Medulla oblongata (tissue), 1 donor: ENCODE results near the gene GPR158.

ENCODE experiments used
- DNase-seq: peaks from one replicate; pipeline ENCODE4 v3.0.0-alpha.2; 2015; ENCODE audit errors: extremely low spot score

Gene GPR158

DNA sequence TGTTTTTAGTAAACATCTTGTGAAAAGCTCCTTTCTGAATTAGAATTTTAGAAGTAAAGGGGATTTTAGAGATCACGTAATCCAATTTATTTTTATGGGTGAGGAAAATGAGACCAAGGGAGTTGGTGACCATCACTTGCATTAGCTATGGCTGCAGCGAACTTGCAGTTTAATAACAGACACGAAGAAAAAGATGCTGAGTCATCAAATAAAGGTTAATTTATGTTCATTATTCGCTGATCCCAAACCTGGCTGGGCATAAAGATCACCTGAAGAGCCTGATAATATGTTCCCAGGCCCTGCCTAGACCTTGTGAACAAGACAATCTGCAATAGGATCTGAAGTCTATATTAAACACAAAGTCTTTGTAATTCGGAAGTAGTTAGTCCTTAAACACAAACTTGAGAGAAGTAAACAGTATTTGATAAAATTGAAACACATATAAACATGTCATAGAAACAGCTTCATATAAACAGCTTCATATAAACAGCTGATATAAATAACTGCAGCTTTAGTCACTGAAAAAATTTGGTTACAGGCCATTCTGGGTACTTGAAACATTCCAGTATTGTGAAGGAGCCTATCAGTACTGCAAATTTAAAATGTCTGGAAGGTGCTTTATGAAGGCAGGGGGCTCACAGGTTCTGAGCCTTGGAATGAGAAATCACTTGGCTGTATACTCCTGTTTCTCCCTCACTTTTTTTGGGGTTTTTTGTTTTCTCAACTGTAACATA is 16.5 kb downstream of the GPR158 start:
- no peak for DNase-seq

DNA sequence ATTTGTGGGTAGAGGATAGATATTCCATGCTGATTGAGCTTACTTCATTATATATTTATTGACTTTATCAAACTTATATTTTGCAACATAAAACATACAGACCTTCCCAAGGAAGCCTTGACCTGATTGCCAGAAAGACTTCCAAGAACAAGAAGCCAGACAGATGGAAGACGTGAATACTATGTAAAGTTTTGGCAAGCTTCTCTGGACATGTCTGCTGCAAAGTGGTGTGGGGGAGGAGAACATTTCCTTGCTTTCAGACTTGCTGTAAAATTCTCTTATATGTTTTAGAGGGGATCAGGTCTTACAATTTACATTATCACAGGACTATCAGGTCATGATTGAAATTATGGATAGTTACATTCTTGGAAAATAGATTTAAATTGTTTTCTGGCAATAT is 23.4 kb downstream of the GPR158 start:
- DNase-seq = no peak

DNA sequence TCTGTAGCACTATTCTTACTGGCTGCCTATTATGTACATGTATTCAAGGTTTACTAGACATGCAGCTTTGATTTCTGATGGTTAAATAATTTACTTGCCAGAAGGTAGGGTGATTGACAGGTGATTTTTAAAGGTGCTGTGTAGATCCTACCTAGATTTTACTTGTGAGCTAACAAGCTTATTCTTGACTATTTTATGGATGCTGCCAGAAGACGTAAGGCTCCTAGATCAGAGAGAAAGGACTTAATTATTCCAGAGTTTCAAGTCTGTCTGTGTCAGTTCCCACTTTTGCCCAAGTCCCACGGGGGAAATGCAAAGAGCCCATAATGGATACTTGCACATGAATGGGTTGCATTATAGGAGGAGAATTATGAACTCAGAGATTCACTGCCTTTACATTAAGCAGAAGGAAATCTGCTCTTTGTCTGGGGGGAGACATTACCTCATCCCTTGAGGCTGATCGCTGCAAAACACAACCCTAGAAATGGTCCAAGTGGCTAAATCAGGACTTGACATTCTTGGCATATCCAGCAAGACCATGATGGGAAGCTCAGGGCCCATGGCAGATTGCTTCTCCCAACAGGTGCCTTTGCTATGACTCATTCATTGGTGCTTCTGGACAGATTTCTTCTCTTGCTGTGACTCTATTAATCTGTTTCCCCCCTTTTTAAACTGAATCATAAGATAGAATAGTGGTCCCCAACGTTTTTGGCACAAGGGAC is 32.1 kb downstream of the GPR158 start:
- no peak for DNase-seq

DNA sequence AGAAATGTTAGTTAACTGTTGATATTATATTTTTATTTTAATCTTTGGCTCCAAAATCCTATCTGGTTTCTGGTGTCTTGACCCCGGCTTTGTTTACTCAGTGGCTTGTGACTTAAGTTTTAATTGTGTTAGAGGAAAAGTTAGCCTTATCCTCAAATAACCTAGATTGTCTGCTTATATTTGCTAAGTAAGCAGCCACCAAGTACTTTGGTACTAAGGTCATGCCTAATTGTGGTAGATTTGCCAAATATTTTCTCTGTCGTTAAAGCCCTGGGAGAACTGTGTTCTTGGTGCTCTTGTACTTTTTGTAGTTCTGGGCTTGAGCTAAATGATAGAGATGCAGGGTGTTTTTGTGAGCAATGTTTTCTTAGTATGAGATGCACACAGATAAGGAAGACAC is 34.8 kb downstream of the GPR158 start:
- no peak for DNase-seq

DNA sequence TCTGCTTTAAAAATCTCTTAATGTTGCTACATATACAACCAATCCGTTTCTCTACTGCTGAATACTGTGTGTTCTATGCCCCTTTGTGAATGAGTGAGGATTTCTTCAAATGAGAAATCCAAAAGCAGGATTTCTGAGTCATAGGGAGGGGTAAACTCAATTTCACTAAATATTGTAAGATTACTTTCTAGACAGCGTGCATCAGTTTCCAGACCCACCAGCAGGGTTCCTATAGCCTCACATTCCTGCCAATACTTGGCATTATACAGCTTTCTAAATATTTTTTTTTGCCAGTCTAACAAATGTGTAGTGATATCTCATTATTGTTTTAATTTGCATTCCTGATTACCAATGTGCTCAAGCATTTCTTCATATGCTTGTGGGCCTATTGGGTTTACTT is 35.5 kb downstream of the GPR158 start:
- DNase-seq = no peak

DNA sequence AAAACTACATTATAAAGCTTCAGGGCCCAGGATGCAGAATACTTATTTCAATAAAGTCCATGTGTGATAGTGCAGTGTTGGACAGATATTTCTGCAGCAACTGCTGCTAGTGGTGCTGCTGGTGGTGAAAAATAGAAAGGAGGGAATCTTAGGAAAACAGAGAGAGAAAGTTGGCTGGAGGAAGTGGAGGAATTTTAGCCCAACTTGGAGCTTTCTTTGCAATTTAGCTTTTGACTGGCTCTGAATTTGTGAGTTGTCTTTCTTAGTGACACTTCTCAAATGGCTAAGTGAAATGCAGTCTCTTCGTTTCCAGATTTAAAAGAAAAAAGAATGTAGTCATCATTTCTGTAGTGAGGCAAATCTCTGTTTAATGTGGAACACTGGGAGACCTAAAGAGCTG is 45.4 kb downstream of the GPR158 start:
- DNase-seq = peak; percentile 32

DNA sequence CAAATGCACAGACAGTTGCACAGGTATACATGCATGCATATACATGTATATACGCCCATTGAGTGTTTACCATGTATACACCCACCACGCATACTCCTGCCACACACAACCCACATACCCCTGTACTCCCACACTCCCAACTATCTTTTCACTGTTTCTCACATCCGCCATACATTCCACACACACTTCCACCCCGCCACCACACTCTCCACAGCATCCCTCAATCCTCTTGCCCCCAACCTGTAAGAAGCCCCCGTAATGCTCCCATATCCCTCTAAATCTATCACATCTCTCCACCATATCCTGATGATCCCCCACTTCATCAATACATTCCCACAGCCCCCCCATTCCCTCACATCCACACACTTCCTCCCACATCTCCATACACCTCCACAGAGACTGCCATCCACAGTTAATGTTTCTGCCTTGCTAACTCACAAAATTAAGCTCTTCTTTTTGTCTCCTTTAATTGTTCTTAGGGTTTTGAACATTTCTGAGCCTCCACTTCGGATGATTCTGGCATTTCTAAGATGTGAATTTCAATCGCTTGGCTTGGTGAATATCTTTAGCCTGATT is 47.4 kb downstream of the GPR158 start:
- no peak for DNase-seq

DNA sequence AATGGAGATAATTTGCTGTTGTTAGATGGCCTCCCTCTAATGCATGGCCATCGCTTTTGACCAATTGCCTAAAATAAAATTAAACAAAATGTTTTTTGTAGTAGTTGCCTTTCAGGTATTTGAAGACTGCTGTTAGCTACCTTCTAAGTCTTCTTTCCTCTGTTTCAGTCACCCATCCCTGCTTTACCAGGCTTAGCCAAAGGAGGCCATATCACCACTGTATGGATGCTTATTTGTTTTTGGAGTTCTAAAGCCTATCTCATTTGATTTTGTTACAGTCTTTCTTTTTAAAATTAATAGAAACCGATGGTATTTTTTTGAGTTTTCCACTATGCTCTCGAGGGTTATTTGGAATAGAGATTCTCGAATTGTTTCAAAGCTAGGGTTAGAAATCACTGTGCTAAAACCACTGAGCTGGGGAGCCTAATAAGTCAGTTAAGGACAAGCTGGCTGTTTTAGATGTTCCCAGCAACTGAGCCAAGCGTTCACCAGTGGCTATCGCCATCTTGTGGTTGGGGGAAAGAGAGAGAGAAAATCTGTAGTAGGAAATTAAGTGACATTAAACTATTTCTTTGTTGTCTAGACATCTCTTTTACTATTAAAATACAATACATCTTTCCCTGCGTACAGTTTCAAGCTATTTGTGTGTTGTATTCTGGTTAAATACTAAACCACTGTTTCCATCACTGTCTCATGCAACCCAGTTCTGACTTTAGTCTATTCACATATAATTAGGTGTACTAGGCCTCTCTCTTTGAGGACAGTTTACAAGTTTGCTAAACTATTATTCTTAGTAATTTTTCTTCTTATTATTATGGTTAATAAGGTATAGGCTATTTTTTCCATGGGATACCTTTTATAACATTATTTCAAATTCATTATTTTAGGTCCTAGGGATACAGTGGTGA is 52.2 kb downstream of the GPR158 start:
- DNase-seq = peak; percentile 91

DNA sequence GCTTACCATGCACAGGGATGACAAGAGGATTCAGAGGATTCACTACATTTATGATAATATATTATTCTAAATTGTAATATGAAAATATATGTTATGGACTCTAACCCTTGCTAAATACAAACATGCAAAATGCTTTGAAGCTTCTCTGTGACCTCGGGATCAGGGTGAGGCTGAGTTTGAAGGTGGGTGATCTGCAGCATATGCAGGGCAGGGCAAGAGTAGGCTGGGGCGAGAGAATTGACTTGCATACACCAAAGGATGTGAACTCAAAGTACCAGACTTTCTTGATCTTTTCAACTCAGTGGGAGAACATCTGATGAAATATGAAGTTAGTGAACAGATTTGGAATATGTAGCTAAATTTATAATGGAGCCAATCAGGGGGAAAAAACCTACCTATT is 57.0 kb downstream of the GPR158 start:
- no peak for DNase-seq

DNA sequence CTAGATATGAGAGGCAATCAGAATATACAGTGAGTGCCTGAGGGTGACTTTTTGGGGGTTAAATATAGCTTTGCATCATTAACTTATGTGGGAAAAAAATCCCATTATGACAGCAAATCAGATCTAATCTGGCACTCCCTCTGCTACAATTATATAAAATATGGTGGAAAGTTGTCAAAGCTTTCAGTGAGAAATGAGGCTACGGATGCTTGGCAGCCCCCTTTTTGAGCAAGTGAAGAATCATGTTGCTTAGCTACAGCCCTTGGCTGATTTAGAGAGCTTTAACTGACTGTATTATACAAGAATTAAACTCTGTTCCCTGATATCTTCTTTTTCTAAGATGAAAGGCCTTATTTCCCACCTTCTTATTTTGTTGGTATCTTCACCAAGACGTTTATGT is 57.4 kb downstream of the GPR158 start:
- DNase-seq = no peak

DNA sequence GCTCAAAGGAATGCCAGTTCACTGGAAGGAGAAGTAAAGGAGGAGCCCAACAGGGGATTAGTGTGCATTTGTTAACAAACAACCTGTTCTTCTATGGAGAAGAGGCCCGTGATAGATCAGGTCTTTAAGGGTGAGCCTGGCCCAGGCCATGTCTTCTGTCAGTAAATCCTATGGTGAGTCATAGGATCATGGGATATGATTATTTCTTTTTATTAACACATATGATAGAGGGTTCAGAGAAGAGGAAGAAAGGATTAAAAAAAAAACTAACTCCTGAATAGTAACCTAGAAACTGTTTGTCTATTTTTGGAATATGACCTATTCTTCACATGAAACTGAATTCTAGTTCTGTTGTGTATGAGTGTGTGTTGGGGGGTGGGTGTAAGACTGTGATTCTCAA is 70.4 kb downstream of the GPR158 start:
- no peak for DNase-seq

DNA sequence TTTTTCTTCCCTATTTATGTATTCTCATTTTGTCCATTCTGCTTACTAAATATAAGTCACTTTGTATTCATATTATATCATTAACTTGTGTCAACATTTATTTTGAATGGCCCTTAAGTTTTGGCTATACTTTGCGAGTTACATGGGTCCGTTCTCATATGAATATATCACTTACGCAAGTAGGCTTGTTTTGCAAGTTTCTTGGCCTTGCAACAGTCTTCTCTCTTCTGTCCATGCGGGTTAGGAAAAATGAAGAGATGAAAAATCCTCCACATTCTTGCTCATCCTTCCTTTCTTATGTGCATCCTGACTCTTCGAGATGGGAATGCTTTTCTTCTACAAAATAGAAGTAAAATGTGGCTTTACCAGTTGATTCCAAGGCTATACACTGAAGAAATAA is 82.8 kb downstream of the GPR158 start:
- no peak for DNase-seq

DNA sequence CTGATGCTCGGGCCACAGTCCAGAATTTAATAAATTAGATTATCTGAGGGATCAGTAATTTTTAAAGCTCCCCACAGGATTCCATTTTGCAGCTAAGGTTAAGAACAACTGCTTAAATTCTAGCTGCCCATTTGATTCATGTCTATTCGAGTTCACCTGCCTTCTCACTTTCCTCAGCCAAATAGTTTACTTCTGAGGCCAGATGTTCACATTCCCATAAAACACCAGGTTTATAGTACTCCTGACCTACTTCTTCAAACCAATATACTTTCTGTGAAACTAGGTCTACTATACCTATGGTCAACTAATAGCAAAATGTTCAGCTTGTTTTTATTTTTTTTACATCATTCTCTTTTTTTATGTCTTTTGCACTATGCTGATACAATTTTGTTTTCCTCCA is 86.3 kb downstream of the GPR158 start:
- no peak for DNase-seq

DNA sequence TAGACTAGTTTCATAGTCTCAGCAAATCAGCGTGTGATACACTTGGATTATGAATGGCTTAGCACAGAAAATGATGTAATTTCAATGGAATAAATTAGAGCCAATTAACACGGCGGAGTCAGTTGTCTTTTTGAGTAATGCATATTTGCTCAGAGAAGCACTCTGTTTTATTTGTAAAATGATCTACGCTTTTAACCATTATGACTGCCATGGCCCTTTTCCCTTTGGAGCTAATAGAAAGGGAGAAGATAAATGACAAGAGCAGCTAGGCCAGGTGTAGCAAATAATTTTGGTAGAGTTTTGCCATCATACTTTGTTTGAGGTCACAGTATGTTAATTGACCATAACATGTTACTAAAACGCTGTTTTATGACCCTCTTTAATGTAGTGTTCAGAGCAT is 86.8 kb downstream of the GPR158 start:
- DNase-seq = no peak

DNA sequence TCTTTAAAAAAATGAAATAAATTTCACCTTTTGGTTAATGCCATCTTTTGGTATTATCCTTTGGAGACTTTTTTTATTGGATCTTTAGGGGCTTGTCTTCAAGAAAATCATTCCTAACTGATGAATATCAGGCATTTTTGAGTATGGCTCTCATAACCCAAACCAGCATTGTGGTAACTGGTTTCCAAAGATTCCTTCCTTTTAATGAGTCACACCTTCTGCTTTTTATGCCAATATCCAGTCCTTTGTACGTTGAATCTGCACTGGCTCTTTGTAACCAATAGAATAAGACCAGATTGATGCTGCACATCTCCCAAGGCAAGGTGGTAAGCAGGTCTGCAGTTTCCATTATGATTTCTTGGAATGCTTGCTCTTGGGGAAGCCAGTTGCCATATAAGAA is 89.1 kb downstream of the GPR158 start:
- no peak for DNase-seq

DNA sequence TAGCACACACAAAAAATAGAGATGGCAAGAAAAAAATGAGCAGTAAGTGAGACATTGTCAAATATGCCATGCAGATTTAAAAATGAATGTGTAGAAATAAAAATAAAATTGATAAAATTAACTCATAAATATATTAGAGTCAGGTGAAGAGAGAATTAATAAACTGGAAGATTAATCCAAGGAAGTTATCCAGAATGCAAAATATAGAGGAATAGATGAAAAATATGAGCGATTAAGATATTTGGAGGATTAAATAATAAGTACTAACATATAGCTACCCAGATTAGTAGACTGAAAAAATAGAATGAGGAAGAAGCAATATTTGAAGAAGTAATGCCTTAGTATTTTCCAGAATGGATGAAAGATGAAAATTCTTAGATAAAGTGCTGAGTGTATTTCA is 103.4 kb downstream of the GPR158 start:
- DNase-seq = no peak

DNA sequence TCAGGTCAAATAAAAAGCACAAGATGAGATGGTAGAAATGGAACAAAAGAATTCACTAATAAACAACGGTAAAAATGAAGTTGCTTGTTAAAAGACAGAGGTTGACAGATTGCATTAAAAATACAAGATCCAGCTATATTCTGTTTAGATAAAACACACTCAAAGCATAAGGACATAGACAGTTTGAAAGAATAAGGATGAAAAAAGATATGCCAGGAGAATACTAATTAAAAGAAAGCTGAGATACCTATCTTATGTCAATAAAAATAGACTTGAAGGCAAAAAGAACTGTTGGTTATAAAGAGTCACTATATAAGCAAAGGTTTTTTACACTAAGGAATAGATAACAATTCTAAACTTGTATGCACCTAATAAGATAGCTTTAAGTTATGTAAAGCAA is 105.3 kb downstream of the GPR158 start:
- no peak for DNase-seq

DNA sequence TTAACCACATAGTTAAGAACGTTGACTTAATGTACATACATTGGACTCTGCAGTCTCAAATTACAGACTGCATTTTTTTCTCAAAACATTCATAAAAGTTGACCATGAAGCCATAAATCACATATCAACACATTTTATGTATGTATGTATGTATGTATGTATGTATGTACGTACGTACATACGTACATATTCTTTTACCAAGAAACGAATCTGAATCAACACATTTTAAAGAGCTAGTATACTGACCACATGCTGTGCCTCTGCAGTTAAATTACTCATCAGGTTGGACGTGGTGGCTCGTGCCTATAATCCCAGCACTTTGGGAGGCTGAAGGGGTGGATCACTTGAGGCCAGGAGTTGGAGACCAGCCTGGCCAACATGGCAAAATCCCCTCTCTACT is 105.8 kb downstream of the GPR158 start:
- DNase-seq = no peak

DNA sequence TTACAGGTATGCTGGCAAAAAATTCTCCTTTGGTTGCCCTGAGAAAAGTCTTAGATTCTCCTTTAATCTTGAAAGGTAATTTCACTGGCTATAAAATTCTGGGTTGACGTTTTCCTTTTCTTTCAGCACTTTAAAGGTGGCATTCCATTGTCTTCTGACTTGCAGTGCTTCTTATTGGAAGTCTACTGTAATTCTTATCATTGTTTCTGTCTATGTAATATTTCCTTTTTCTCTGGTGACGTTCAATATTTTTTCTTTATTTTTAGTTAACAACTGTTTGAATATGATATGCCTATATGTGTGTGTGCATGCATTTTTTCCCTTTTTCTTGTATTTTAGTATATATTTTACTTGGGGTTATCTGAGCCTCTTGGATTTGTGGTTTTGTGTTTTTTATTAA is 111.0 kb downstream of the GPR158 start:
- no peak for DNase-seq

DNA sequence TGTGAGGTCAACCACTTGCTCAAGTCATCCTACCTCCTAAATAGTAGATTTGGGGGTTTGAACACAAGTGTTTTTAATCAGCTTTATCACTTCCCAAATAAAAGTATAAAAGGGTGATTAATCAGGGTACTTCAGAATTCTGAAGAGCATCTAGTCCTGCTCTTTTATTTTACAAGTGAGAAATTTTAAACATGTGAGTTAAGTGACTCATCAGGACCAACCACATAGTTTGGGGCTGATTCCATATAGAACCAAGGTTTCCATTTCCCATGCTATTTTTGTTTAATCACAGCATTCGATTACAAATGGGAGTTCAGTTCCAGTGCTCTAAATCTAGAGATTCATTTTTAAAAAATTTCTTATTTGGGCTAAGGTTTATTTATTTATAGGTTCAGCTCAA is 113.4 kb downstream of the GPR158 start:
- DNase-seq = no peak

DNA sequence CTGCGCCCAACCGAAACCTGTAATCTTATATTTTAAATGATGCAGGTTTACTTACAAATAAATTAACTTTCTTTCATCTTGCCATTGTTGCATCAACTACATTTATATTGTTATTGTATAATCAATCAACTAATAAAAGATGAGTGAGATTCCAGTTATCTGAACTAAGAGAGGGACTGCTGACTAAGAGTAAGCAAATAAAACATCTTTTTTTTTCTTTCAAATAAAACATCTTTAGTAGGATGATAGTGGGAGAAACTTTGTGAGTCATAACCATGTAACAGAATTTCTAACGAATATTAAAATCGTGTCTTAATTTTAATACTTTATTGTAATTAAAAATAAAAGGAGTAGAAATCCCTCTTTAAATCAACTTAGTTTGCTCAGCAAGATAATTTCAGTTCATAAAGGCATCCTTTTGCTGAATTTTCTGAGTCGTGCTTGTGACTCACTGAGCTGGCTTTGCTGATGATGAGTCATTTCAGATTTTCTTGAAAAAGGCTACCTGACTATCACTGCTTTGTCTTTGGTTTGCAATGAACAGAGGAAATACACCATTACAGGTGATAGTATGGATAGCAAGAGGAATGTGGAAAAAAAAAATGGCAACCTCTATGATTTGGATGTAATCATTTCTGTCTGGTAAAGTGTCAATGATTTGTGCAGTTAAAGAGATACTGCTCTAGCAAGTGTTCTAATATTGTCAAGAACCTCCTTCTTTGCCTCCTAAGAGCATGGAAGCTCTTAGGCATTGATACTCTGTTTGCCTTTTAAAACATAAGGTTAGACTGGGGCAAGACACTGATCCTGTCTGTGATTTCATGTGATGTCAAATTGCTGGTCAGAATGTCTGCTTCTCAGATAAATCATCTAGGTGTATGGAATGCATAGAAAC is 119.5 kb downstream of the GPR158 start:
- no peak for DNase-seq
